ENCODE measurements around the gene MICAL2. TPM values are rescaled to one million over a fixed set of nuclear protein-coding genes. Genes with fewer than 3 reads are reported as not detected.

MICAL2 gene
- total and polyA plus RNA-seq, 2 of the 8 experiments (the other 6 are each of a cell fraction or from before 2014, with no cell fraction given) = 1.3 to 4.1 TPM

- Histone ChIP-seq H3K4me3 (ENCODE audit: extremely low read depth in 1 of 4, insufficient read depth in 2 of 4, low read depth in 3 of 4, low read length in 4 of 4) (no peak overlapping the region), H3K4me1 (replicated peaks in 1 of 4; ENCODE audit: control insufficient read depth in 3 of 4, insufficient read depth in 4 of 4, low read length in 3 of 4) (no peaks in the 10 kb centered on the region), H3K79me1 (ENCODE audit: low read depth, low read length) (no peaks in the 10 kb centered on the region), H3K23ac (ENCODE audit: insufficient read length) (no peak overlapping the region), H4K91ac (replicated peaks; ENCODE audit: insufficient read length, low read length) (no peak overlapping the region), H2AFZ (ENCODE audit: low read length) (no peak overlapping the region), H2BK120ac (replicated peaks; ENCODE audit: low read depth, low read length) (no peak overlapping the region), H3K23me2 (ENCODE audit: low read depth, low read length) (no peaks in the 10 kb centered on the region), H2BK12ac (ENCODE audit: low read depth, low read length) (no peak overlapping the region), H3K27ac (ENCODE audit: low read depth, low read length) (no peak overlapping the region), H3K4ac (replicated peaks; ENCODE audit: insufficient read length, low read depth, low read length) (no peak overlapping the region), H2AK5ac (ENCODE audit: low read depth, low read length) (no peak overlapping the region), H3K79me2 (ENCODE audit: control insufficient read depth in 1 of 2, insufficient read depth in 2 of 2, low read length in 2 of 2) (no peaks in the 10 kb centered on the region), H2BK5ac (ENCODE audit: low read depth, low read length) (no peak overlapping the region), H4K8ac (ENCODE audit: extremely low read depth, insufficient read depth, low read length) (no peak overlapping the region), H3K36me3 (ENCODE audit: control insufficient read depth in 2 of 4, insufficient read depth in 4 of 4, low read length in 3 of 4) (no peaks in the 10 kb centered on the region), H4K20me1 (replicated peaks in 1 of 2; ENCODE audit: control insufficient read depth in 1 of 2, insufficient read depth in 2 of 2, low read length in 2 of 2) (no peaks in the 10 kb centered on the region), H3K4me2 (ENCODE audit: insufficient read depth in 1 of 2, low read depth in 2 of 2, low read length in 2 of 2) (no peak overlapping the region), H3K9me3 (ENCODE audit: insufficient read depth in 2 of 2, low read depth in 1 of 2, low read length in 1 of 2) (no peaks in the 10 kb centered on the region), H3K27me3 (replicated peaks in 1 of 4; ENCODE audit: control insufficient read depth in 3 of 4, extremely low read depth in 1 of 4, insufficient read depth in 3 of 4, low read length in 3 of 4) (no peaks in the 10 kb centered on the region; a peak in 1 of 7 replicates), H3K9ac (replicated peaks in 1 of 4; ENCODE audit: extremely low read depth in 1 of 4, low read depth in 3 of 4, low read length in 3 of 4) (no peak overlapping the region), H2BK15ac (ENCODE audit: low read length) (no peak overlapping the region), H3K14ac (ENCODE audit: insufficient read length) (no peak overlapping the region), H3K18ac (ENCODE audit: extremely low read depth, low read length) (no peak overlapping the region), H4K5ac (ENCODE audit: insufficient read length, low read depth, low read length) (no peak overlapping the region), H2BK20ac (ENCODE audit: low read length) (no peak overlapping the region), H3K56ac (replicated peaks; ENCODE audit: insufficient read length, low read depth, low read length) (no peak overlapping the region)
- DNase-seq (ENCODE audit: low read depth in 1 of 2, low spot score in 2 of 2) = no peak
- ChIA-PET POLR2A (ENCODE audit: partially characterized antibody) (no interaction called here), CTCF (ENCODE audit: partially characterized antibody) (interaction anchor here (1.0 to 1.4 kb wide), 4 partner anchors 11 to 89 kb away, joined by 3 to 8 read pairs (median 6); no protein-coding TSS in a partner anchor)
- TF ChIP-seq CHD2 (IDR thresholded peaks at IDR 0.05; ENCODE audit: low read length) (no peak), TBP (IDR thresholded peaks at IDR 0.05; ENCODE audit: low read depth, low read length) (no peak), SIRT6 (IDR thresholded peaks at IDR 0.05; ENCODE audit: low read length) (no peak), CTCF (IDR thresholded peaks at IDR 0.05; ENCODE audit: control extremely low read depth in 1 of 3, insufficient read depth in 1 of 3, low read depth in 1 of 3, low read length in 3 of 3) (no peak), SRF (IDR thresholded peaks at IDR 0.05; ENCODE audit: low read depth, low read length) (no peak), CHD1 (IDR thresholded peaks at IDR 0.05; ENCODE audit: low read depth, low read length) (no peak), SP4 (IDR thresholded peaks at IDR 0.05; ENCODE audit: low read length) (no peak), CBX5 (IDR thresholded peaks at IDR 0.05; ENCODE audit: low read depth, low read length) (no peak)
- FAIRE-seq = no peak
- 82% methylated on average over 5 of the region's 5 CpGs; no CpG with 5 or more reads in 1 of the 2 experiments for WGBS, 2 experiments (ENCODE audit: extremely low coverage in 1 of 2, insufficient coverage in 1 of 2, insufficient read length in 1 of 2, insufficient replicate concordance in 2 of 2, low coverage in 1 of 2, low lambda C conversion rate in 2 of 2, missing lambda C conversion rate in 1 of 2)
Measured at GRCh38 chr11:12147827-12148226, 37.4 kb downstream of the MICAL2 start.

Measured in H1 (cell line).